Activated naive CD4-positive, alpha-beta T cell treated with anti-CD3 and anti-CD28 coated beads, Interleukin-2, amount 50 U/mL, for 24 hours (primary cell): ENCODE measurements around the gene KRTCAP2.
"Not testable (repeated sequence)": the region's sequence is repeated elsewhere in the genome, so short reads cannot be mapped to it uniquely, and the experiment has no call there.

ENCODE experiments used
- H3K27ac Mint-ChIP-seq: one replicate; pipeline ENCODE4 v1.8.0; 2021; ENCODE audit warnings: mild to moderate bottlenecking, mixed read lengths
- H3K27me3 Mint-ChIP-seq: one replicate; pipeline ENCODE4 v1.8.0; 2021; ENCODE audit warnings: mixed read lengths
- H3K36me3 Mint-ChIP-seq: one replicate; pipeline ENCODE4 v1.8.0; 2021; ENCODE audit warnings: mixed read lengths
- H3K4me1 Mint-ChIP-seq: one replicate; pipeline ENCODE4 v1.8.0; 2021; ENCODE audit warnings: mixed read lengths
- H3K4me3 Mint-ChIP-seq: one replicate; pipeline ENCODE4 v1.8.0; 2021; ENCODE audit warnings: mild to moderate bottlenecking, mixed read lengths
- H3K9me3 Mint-ChIP-seq: one replicate; pipeline ENCODE4 v1.8.0; 2021; ENCODE audit warnings: mixed read lengths

The KRTCAP2 gene

GRCh38 chr1:155172732-155173477 lies at the start of gene KRTCAP2:
TSS of gene KRTCAP2 (minus strand) at chr1:155173304. CDS start at chr1:155173224, 80 bp downstream.
- Mint-ChIP-seq H3K9me3 (no peaks in the 10 kb centered on the region), H3K4me1 (peaks cover 38% of the 10 kb centered on the region), H3K27me3 (no peaks in the 10 kb centered on the region), H3K4me3 (peak within 1 kb of the TSS; percentile 91), H3K27ac (peak within 1 kb of the TSS; percentile 99), H3K36me3 (peaks cover 8% of the 10 kb centered on the region)

DNA sequence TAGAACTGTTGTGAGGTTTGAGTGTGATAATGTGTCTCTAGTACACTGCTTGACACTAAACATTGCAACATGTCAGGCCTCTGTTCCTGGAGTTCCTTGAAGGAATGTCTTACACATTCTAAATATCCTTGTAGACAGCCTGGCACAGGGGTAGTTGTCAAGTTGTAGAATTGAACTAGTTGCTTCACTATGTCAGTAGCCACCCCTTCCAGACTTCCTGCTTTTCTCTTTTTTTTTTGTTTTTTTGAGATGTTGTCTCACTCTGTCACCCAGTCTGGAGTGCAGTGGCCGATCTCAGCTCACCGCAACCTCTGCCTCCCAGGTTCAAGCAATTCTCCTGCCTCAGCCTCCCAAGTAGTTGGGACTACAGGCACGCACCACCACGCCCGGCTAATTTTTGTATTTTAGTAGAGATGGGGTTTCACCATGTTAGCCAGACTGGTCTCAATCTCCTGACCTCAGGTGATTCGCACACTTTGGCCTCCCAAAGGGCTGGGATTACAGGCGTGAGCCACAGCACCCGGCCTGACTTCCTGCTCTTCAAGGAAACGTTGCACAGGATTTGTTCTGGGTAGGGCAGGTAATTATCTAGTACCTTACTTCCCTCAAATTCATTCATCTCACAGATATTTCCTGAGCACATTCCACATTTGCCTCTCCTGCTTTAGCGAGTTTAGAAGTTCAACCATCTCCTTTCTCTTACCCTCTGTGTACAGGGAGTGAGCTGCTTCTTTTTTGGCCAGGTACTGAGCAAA lies 47.3 kb upstream of the KRTCAP2 start:
- H3K4me1 Mint-ChIP-seq = peaks cover 12% of the 10 kb centered on the region
- H3K9me3 Mint-ChIP-seq, H3K4me3 Mint-ChIP-seq, H3K27ac Mint-ChIP-seq, H3K36me3 Mint-ChIP-seq, H3K27me3 Mint-ChIP-seq: not testable (repeated sequence)

GRCh38 chr1:155219592-155220031 lies 46.5 kb upstream of the KRTCAP2 start:
- H3K4me1 Mint-ChIP-seq = peaks cover 12% of the 10 kb centered on the region
- no peaks in the 10 kb centered on the region for H3K9me3 Mint-ChIP-seq
- H3K27me3 Mint-ChIP-seq = no peaks in the 10 kb centered on the region
- H3K4me3 Mint-ChIP-seq = no peak overlapping the region
- H3K36me3 Mint-ChIP-seq = no peaks in the 10 kb centered on the region
- no peak overlapping the region for H3K27ac Mint-ChIP-seq

GRCh38 chr1:155218854-155219591 lies 45.9 kb upstream of the KRTCAP2 start:
- Mint-ChIP-seq H3K4me3 (no peak overlapping the region), H3K27me3 (no peaks in the 10 kb centered on the region), H3K4me1 (peaks cover 12% of the 10 kb centered on the region), H3K27ac (peak overlapping the region; percentile 70), H3K9me3 (no peaks in the 10 kb centered on the region), H3K36me3 (no peaks in the 10 kb centered on the region)

DNA sequence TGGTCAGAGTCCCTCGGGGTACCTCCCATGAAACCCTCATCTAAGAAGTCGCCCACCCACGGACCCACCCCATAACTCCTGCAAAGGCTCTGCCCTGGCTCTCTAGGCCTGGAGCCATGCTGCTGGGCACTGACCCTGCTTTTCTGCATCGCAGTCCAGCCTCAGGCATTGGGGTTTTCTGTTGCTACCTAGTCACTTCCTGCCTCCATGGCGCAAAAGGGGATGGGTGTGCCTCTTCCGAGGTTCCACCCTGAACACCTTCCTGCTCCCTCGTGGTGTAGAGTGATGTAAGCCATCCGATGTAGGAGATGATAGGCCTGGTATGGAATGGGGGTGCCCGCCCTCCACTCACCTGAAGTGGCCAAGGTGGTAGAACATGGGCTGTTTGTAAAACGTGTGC lies 41.6 kb upstream of the KRTCAP2 start:
- not testable (repeated sequence) for H3K9me3 Mint-ChIP-seq, H3K4me3 Mint-ChIP-seq, H3K36me3 Mint-ChIP-seq, H3K27ac Mint-ChIP-seq, H3K27me3 Mint-ChIP-seq
- peaks cover 14% of the 10 kb centered on the region for H3K4me1 Mint-ChIP-seq

DNA sequence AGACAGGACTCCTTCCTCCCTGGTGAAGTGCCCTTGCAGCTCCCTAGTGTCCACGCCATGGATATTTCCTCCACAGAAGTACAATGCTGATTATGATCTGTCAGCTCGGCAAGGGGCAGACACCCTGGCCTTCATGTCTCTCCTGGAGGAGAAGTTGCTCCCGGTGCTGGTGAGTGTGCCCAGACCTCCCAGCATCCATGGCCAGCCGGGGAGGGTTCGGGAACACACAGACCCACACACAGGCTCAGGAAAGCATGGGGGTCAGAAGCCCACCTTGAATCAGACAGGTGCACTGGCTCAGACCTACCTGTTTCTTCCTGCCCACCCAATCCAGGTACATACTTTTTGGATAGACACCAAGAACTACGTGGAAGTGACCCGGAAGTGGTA lies 38.9 kb upstream of the KRTCAP2 start:
- H3K4me1 Mint-ChIP-seq = peaks cover 22% of the 10 kb centered on the region
- H3K27me3 Mint-ChIP-seq, H3K36me3 Mint-ChIP-seq, H3K9me3 Mint-ChIP-seq, H3K4me3 Mint-ChIP-seq, H3K27ac Mint-ChIP-seq: not testable (repeated sequence)

GRCh38 chr1:155211381-155212050 lies 38.4 kb upstream of the KRTCAP2 start:
- not testable (repeated sequence) for H3K27me3 Mint-ChIP-seq, H3K36me3 Mint-ChIP-seq, H3K4me3 Mint-ChIP-seq, H3K9me3 Mint-ChIP-seq, H3K27ac Mint-ChIP-seq
- peaks cover 26% of the 10 kb centered on the region for H3K4me1 Mint-ChIP-seq

DNA sequence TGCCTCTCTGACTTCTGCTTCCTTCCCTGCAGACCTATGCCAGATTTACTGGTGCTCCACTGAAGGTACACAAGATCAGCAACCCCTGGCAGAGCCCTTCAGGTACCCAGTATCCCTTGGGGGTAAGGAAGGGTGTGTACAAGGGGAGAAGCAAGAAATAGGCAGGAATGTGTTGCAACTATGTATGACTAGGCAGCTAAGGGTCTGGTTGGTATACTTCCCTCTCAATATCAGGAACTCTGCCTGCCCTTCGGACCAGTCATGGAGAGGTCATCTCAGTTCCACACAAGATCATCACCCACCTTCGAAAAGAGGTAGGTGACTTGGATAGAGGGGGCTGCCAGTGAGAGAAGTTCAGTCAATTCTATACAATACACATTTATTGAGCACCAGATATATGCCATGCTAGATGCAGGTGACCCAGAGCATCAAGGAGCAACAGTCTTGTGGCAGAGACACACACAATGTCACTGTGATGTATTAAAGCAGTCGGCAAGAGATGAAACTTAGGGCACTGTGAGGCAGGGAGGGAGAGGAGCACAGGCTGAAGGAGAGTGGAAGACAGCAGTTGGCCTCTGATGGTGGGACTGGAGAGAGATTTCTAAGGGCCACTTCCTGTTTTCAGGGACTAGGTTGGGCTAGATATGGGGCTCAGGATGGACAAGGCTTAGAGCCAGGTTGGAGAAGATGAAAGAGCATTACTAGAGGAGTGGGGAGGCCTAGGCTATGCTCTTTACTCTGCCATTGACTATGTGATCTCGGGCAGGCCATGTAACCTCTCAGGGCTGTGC lies 37.4 kb upstream of the KRTCAP2 start:
- Mint-ChIP-seq H3K4me1 (peaks cover 26% of the 10 kb centered on the region), H3K9me3 (no peaks in the 10 kb centered on the region), H3K36me3 (no peaks in the 10 kb centered on the region), H3K27me3 (no peaks in the 10 kb centered on the region), H3K27ac (peak overlapping the region; percentile 13), H3K4me3 (peak overlapping the region; percentile 38)

DNA sequence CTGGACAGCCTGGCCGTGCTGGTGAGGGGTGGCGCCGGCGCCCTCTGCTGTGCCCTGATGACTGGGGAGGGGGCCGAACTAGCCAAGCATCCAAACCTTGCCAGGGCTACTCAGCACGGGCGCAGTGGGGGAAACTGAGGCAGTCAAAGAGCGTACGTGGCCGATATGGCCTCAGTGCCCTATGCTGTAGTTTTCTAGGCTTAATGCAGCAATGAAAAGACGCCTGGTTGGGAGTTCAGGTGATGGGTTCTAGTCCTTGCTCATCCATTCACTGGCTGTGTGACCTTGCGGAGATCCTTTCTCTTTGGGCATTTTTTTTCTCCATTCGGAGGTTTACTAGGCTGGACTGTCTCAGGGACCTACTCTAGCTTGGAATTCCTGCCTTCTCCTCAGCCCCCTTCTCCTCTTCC lies 36.2 kb upstream of the KRTCAP2 start:
- Mint-ChIP-seq H3K36me3 (no peaks in the 10 kb centered on the region), H3K9me3 (no peaks in the 10 kb centered on the region), H3K27ac (peak overlapping the region; percentile 78), H3K27me3 (no peaks in the 10 kb centered on the region), H3K4me1 (peaks cover 26% of the 10 kb centered on the region), H3K4me3 (peak overlapping the region; percentile 89)

DNA sequence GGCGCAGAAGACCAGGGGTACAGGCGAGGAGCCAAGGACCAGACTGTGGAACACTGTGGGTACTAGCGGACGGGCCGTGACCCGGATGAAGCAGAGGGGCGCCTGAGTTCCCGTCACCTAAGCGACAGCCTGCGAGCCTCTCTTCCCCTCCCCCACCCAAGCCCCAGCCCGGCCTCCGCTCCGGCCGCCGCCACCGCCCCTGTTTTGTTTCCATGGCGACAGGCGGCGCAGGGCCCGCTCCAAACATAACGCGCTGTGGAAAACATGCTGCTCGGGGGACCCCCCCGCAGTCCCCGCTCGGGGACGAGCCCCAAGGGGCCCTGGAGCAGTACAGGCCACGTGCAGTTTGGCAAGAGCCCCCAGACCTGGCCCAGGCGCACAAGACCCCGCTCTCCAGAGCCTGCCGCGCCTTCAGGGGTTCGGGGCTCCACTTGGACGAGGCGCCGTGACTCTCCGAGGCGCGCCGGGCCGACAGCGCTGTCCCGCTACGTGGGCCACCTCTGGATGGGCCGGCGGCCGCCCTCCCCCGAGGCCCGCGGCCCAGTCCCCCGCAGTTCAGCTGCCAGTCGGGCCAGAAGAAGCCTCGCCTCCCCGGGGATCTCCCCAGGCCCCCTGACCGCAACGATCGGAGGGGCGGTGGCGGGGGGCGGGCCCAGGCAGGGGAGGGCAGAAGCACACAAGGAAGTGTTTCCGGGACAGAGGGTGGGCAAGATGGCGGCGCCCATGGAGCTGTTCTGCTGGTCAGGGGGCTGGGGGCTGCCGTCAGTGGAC lies 35.6 kb upstream of the KRTCAP2 start, which contains the start of gene MTX1:
Gene MTX1, plus strand, starts transcription at position 155 of the 771 bp plus-strand sequence. Its CDS starts 110 bp downstream, at position 265.
- Mint-ChIP-seq H3K4me1 (peaks cover 26% of the 10 kb centered on the region), H3K9me3 (no peaks in the 10 kb centered on the region), H3K4me3 (peak within 1 kb of the TSS; percentile 89), H3K27me3 (no peaks in the 10 kb centered on the region), H3K36me3 (no peaks in the 10 kb centered on the region), H3K27ac (peak within 1 kb of the TSS; percentile 89)

- peak within 1 kb of the TSS; percentile 89 for H3K4me3 Mint-ChIP-seq
- H3K36me3 Mint-ChIP-seq = no peaks in the 10 kb centered on the region
- H3K27me3 Mint-ChIP-seq = no peaks in the 10 kb centered on the region
- H3K27ac Mint-ChIP-seq = peak within 1 kb of the TSS; percentile 89
- H3K9me3 Mint-ChIP-seq = no peaks in the 10 kb centered on the region
- peaks cover 26% of the 10 kb centered on the region for H3K4me1 Mint-ChIP-seq
Measured at GRCh38 chr1:155207806-155208540, 34.9 kb upstream of the KRTCAP2 start, which contains the start of gene THBS3. TSS of gene THBS3 (minus strand) at chr1:155207897. CDS start at chr1:155207876, 21 bp downstream.

DNA sequence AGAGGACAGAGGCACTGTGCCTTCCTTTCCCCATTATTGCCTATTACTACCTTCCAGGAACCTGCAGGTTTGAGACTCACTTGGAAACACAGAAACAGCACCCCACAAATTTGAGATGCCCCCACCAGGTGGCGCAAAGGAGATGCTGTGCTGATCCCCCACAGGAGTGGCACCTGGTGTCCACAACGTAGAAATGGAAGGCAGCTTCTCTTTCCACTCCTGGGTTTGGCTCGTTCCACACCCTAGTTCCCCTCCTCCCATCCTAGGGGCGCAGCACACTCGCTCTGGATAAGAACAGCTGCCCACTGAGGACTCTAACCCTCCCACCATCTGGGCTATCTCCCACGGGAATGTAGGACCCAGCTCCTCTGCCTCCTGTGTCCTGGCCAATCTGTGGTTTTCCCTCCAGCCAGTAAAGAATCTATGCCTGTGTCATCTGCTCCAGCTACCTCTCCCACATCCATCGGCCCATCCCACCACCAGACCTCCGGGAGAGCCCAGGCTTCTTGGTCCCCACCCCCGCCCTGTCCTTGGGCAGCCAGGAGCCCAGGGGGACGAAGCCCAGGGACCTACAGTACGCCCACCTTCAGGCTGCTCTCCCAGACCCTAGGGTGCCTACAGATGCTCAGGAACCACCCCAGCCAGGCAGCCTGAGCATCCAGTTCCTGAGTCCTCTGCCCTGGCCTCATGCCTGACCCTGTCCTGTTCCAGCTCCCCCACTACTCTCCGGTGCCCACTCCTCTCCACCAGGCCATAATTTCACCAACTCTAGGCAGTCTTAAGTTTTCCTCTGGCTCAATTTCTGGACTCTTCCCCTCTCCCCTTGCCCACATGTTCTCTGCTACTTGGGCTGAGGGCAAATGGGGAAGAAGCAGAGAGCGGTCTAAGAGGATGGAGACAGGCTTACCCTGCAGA lies 34.0 kb upstream of the KRTCAP2 start:
- Mint-ChIP-seq H3K27ac (peak overlapping the region; percentile 68), H3K36me3 (no peaks in the 10 kb centered on the region), H3K27me3 (no peaks in the 10 kb centered on the region), H3K9me3 (no peaks in the 10 kb centered on the region), H3K4me3 (peak overlapping the region; percentile 73), H3K4me1 (peaks cover 26% of the 10 kb centered on the region)
